HepG2 (cell line): ENCODE measurements around the gene EGF. TPM values are rescaled to one million over a fixed set of nuclear protein-coding genes. Genes with fewer than 3 reads are reported as not detected.

Experiments
- ATAC-seq: fragments of 200-7000 bp; cut with Tn5 transposase; 3 replicates; pipeline ENCODE4 v1.9.1; 2020; ENCODE audit warnings: mild to moderate bottlenecking, moderate library complexity
- BruUV-seq: library from RNA; stranded (reverse); fragments of 400-500 nt; replicated peaks from 2 replicates; lab custom pipeline; 2021; lab: Mats Ljungman, UMichigan
- CTCF ChIA-PET: fragments of 300-600 bp; formaldehyde crosslinking; extraction: SDS; loops from one replicate; lab custom pipeline; 2021; ENCODE audit warnings: low total read pairs, inconsistent platforms, low intra/inter-chr PET ratio; lab: Yijun Ruan, JAX
- POLR2A ChIA-PET: fragments of 350-600 bp; sonication (Branson Sonifier 250); formaldehyde crosslinking; loops from one replicate; lab custom pipeline; 2020; ENCODE audit warnings: antibody characterized with exemption, inconsistent platforms; lab: Yijun Ruan, JAX
- DNase-seq: peaks from one replicate; pipeline ENCODE4 v3.0.0-alpha.2; 2015; ENCODE audit warnings: low spot score
- FAIRE-seq: peaks from 3 replicates; lab custom pipeline; 2011; peaks lifted over from hg19 to GRCh38; lab: Jason Lieb, UNC
- H2AFZ ChIP-seq: one replicate; pipeline ENCODE4 v1.6.1; 2011; ENCODE audit warnings: low read length, inconsistent platforms
- H3K27ac ChIP-seq: fragments of 300-600 bp; 3 replicates; pipeline ENCODE4 v1.8.0; 2011; ENCODE audit warnings: mixed run types, mild to moderate bottlenecking, mixed read lengths, low read length, inconsistent platforms; ENCODE audit not compliant: insufficient read depth; ENCODE audit errors: extremely low read length
- H3K27me3 ChIP-seq, 2 experiments: fragments of 200-600 bp in 1 of 2; 2 replicates in 1 of 2; 3 replicates in 1 of 2; pipeline versions ENCODE4 v1.6.0 to v1.8.0; 2011; ENCODE audit warnings: low read length in 2 of 2, mild to moderate bottlenecking in 2 of 2, moderate library complexity in 2 of 2, inconsistent platforms in 1 of 2; ENCODE audit not compliant: insufficient read depth in 2 of 2, control insufficient read depth in 1 of 2
- H3K36me3 ChIP-seq, 2 experiments: fragments of 200-600 bp in 1 of 2; replicated peaks in 1 of 2; 2 replicates in 1 of 2; 3 replicates in 1 of 2; pipeline versions ENCODE4 v1.5.1 to v1.8.0; 2011; ENCODE audit warnings: low read length in 2 of 2, inconsistent platforms in 1 of 2; ENCODE audit not compliant: insufficient read depth in 2 of 2, control insufficient read depth in 1 of 2
- H3K4me1 ChIP-seq: 2 replicates; pipeline ENCODE4 v1.5.1; 2012; ENCODE audit warnings: low read length, inconsistent platforms; ENCODE audit not compliant: insufficient read depth
- H3K4me2 ChIP-seq: 2 replicates; pipeline ENCODE4 v1.6.0; 2011; ENCODE audit warnings: low read depth, low read length, inconsistent platforms
- H3K4me3 ChIP-seq, 3 experiments: fragments of 200-600 bp in 1 of 3; sonication (generic), shearing (Covaris generic) in 1 of 3; replicated peaks in 1 of 3; 2 replicates each; pipeline ENCODE4 v1.5.1; 2011 to 2016; ENCODE audit warnings: low read length in 3 of 3, inconsistent platforms in 2 of 3, low read depth in 2 of 3, mild to moderate bottlenecking in 2 of 3, control low read depth in 1 of 3, mixed read lengths in 1 of 3; ENCODE audit not compliant: insufficient read depth in 1 of 3
- H3K79me2 ChIP-seq: one replicate; pipeline ENCODE4 v1.6.1; 2011; ENCODE audit warnings: low read length, inconsistent platforms; ENCODE audit not compliant: insufficient read depth
- H3K9ac ChIP-seq: 2 replicates; pipeline ENCODE4 v1.6.0; 2011; ENCODE audit warnings: mild to moderate bottlenecking, low read depth, low read length, inconsistent platforms; ENCODE audit not compliant: insufficient read depth
- H3K9me3 ChIP-seq: 2 replicates; pipeline ENCODE4 v1.5.1; 2012; ENCODE audit warnings: mild to moderate bottlenecking, low read length
- H4K20me1 ChIP-seq: 2 replicates; pipeline ENCODE4 v1.6.0; 2011; ENCODE audit warnings: inconsistent platforms, mild to moderate bottlenecking, low read length, moderate library complexity; ENCODE audit not compliant: insufficient read depth
- CAMTA2 ChIP-seq: sonication (generic); formaldehyde crosslinking; IDR thresholded peaks from 2 replicates; pipeline ENCODE4 v1.4.0; 2020; ENCODE audit warnings: mild to moderate bottlenecking, missing genetic modification reagents, borderline replicate concordance
- MEIS2 ChIP-seq: sonication (generic); formaldehyde crosslinking; IDR thresholded peaks from 2 replicates; pipeline ENCODE4 v1.9.0; 2021; ENCODE audit warnings: mild to moderate bottlenecking, missing genetic modification reagents
- NCOA5 ChIP-seq: sonication (generic); formaldehyde crosslinking; IDR thresholded peaks from 2 replicates; pipeline ENCODE4 v1.4.0; 2020; ENCODE audit warnings: missing genetic modification reagents
- TFAP4 ChIP-seq: sonication (generic); IDR thresholded peaks from 2 replicates; pipeline ENCODE4 v1.6.1; 2016; ENCODE audit warnings: low read depth, borderline replicate concordance
- ZC3H13 ChIP-seq: sonication (generic); formaldehyde crosslinking; IDR thresholded peaks from 2 replicates; pipeline ENCODE4 v1.8.1; 2023; ENCODE audit warnings: mild to moderate bottlenecking, missing genetic modification reagents, moderate library complexity
- ZNF629 ChIP-seq: sonication (generic); formaldehyde crosslinking; conservative IDR thresholded peaks from 2 replicates; pipeline ENCODE4 v1.5.0; 2020; ENCODE audit warnings: missing genetic modification reagents
- ZNF646 ChIP-seq: sonication (generic); formaldehyde crosslinking; IDR thresholded peaks from 2 replicates; pipeline ENCODE4 v1.9.0; 2021; ENCODE audit warnings: mild to moderate bottlenecking, missing genetic modification reagents
- WGBS: methylation state at CpG from one replicate; pipeline ENCODE4 v1.1.6; 2017; ENCODE audit warnings: low lambda C conversion rate; 5-methylcytosine and 5-hydroxymethylcytosine counted together
- in situ Hi-C: cut with HindIII; loops from 2 replicates; pipeline ENCODE4 v1.10.0; 2017; ENCODE audit warnings: low pct_unique_long_range_greater_than_20kb; ENCODE audit not compliant: extremely low pct_ligation_motif_present
- intact Hi-C: fragments of 100-400 bp; cut with micrococcal nuclease; formaldehyde crosslinking; loops from one replicate; pipeline ENCODE4 v1.10.0; 2022; ENCODE audit not compliant: unreplicated experiment
- polyA plus RNA-seq, 8 experiments: library from polyadenylated mRNA; depleted of rRNA in 3 of 8; stranded (reverse) in 7 of 8; unstranded in 1 of 8; fragments of >200 nt; fragmentation: Illumina TruSeq in 4 of 8; extraction: Trizol in 4 of 8; gene quantifications; 2 replicates each; pipeline versions ENCODE4 v1.2.1 to v1.2.3, GENCODE V29; 2011 to 2016; ENCODE audit warnings: low read depth in 4 of 8, missing spikeins in 1 of 8, mixed read lengths in 1 of 8; ENCODE audit not compliant: insufficient read depth in 1 of 8
- total RNA-seq, 5 experiments: library from RNA; depleted of rRNA; stranded (reverse); fragments of >200 nt; fragmentation: Illumina TruSeq; extraction: Trizol; gene quantifications; 2 replicates each; pipeline ENCODE4 v1.2.3, GENCODE V29; 2016; ENCODE audit warnings: low read depth in 1 of 5

Gene EGF
- total and polyA plus RNA-seq, 2 of the 13 experiments (the other 11 are each of a cell fraction or from before 2014, with no cell fraction given): 0.07 to 0.08 TPM

- no peak for FAIRE-seq
- no peak overlapping the region for H3K27ac ChIP-seq
These were observed 46.5 kb downstream of the EGF start for GRCh38 chr4:109959195-109959594.

GRCh38 chr4:109962401-109962800 lies 49.7 kb downstream of the EGF start:
- H3K36me3 ChIP-seq: no peaks in the 10 kb centered on the region
- H4K20me1 ChIP-seq: no peaks in the 10 kb centered on the region
- H3K4me2 ChIP-seq: no peak overlapping the region
- H2AFZ ChIP-seq: no peak overlapping the region
- no peak overlapping the region for H3K4me3 ChIP-seq
- H3K27me3 ChIP-seq: no peaks in the 10 kb centered on the region
- no peaks in the 10 kb centered on the region for H3K79me2 ChIP-seq
- no peak for TF ChIP-seq ZNF629
- TF ChIP-seq ZNF646 (CRISPR knock-in tag): no peak
- no peak for TF ChIP-seq TFAP4
- TF ChIP-seq CAMTA2 (CRISPR knock-in tag): no peak
- in situ Hi-C loops (no loop called here), intact Hi-C loops (no loop called here)
- POLR2A ChIA-PET: no interaction called here
- no peaks in the 10 kb centered on the region for H3K4me1 ChIP-seq
- H3K9me3 ChIP-seq: no peaks in the 10 kb centered on the region
- BruUV-seq: no TSS peak
- no peak overlapping the region for H3K27ac ChIP-seq
- CTCF ChIA-PET: no interaction called here
- ATAC-seq: no peak
- FAIRE-seq: no peak
- no peak overlapping the region for H3K9ac ChIP-seq
- no peak for DNase-seq

More at GRCh38 chr4:109959195-109959594, 46.5 kb downstream of the EGF start:
- Histone ChIP-seq H2AFZ (no peak overlapping the region), H3K79me2 (no peaks in the 10 kb centered on the region), H3K27me3 (no peaks in the 10 kb centered on the region), H3K36me3 (no peaks in the 10 kb centered on the region), H3K4me2 (no peak overlapping the region), H3K9ac (no peak overlapping the region), H4K20me1 (no peaks in the 10 kb centered on the region), H3K9me3 (no peaks in the 10 kb centered on the region), H3K4me3 (no peak overlapping the region), H3K4me1 (no peaks in the 10 kb centered on the region)
- 58% methylated on average over 8 of the region's 8 CpGs for WGBS
- POLR2A ChIA-PET: no interaction called here
- in situ Hi-C loops: no loop called here
- intact Hi-C loops: no loop called here
- ATAC-seq: no peak
- TF ChIP-seq ZC3H13 (CRISPR knock-in tag) (no peak), MEIS2 (CRISPR knock-in tag) (no peak), NCOA5 (no peak)
- no TSS peak for BruUV-seq
- CTCF ChIA-PET: no interaction called here
- DNase-seq: no peak
